ENCODE data around the gene C6orf136. TPM values are rescaled to one million over a fixed set of nuclear protein-coding genes. Genes with fewer than 3 reads are reported as not detected.

The C6orf136 gene
- total and polyA plus RNA-seq, 10 of the 15 experiments (the other 5 are each of a cell fraction or from before 2014, with no cell fraction given), result 5.2 to 24.1 (median 14.9) TPM

DNA sequence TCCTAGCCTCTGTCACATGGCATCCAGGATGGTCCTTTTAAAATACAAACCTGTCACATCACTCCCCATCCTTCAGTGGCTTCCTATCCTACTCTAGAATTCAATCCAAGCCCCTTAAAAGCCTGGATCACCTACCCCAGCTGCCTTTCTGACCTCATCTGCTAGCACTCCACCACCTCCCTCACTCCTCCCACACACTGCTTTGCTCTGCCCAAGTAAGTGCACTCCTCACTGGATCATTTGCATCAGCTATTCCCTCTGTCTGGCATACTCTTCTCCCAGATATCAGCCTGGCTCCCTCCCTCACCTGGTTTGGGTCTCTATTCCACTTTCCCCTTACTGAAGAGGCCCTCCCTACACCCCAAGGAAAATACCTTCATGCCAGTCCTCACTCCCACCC is 10.5 kb downstream of the C6orf136 start:
- ATAC-seq, result no peak
- Histone ChIP-seq H3K27me3 (replicated peaks in 1 of 2; ENCODE audit: control insufficient read depth in 2 of 2, insufficient read depth in 2 of 2, low read length in 1 of 2) (no peaks in the 10 kb centered on the region), H4K20me1 (ENCODE audit: control insufficient read depth, insufficient read depth) (no peaks in the 10 kb centered on the region), H3K36me3 (ENCODE audit: control insufficient read depth in 2 of 2, insufficient read depth in 2 of 2, low read length in 1 of 2) (peaks cover 35 to 40% of the 10 kb centered on the region in 2 experiments), H2AFZ (ENCODE audit: control insufficient read depth, low read depth, low read length) (no peak overlapping the region), H3K4me2 (ENCODE audit: control insufficient read depth, insufficient read depth) (no peak overlapping the region), H3K9ac (ENCODE audit: control insufficient read depth, insufficient read depth, low read length) (no peak overlapping the region), H3K79me2 (ENCODE audit: control insufficient read depth, insufficient read depth, low read length) (no peaks in the 10 kb centered on the region), H3K4me3 (no peak overlapping the region), H3K4me1 (ENCODE audit: control insufficient read depth, insufficient read depth, low read length) (no peaks in the 10 kb centered on the region), H3K9me3 (replicated peaks; ENCODE audit: control insufficient read depth, insufficient read depth, low read length) (no peaks in the 10 kb centered on the region), H3K27ac (ENCODE audit: control insufficient read depth, insufficient read depth) (no peak overlapping the region)
- POLR2A ChIA-PET, result no interaction called here
- no peak for FAIRE-seq
- in situ Hi-C loops (cut with MboI), result no loop called here
- no peak for DNase-seq (ENCODE audit: low read depth, low spot score)
- RAD21 ChIA-PET (ENCODE audit: unreplicated experiment), result no interaction called here
- no TSS peak for BruUV-seq (replicated peaks)
- intact Hi-C loops (cut with micrococcal nuclease; ENCODE audit: unreplicated experiment), result no loop called here
- TF ChIP-seq, protein P1, sequence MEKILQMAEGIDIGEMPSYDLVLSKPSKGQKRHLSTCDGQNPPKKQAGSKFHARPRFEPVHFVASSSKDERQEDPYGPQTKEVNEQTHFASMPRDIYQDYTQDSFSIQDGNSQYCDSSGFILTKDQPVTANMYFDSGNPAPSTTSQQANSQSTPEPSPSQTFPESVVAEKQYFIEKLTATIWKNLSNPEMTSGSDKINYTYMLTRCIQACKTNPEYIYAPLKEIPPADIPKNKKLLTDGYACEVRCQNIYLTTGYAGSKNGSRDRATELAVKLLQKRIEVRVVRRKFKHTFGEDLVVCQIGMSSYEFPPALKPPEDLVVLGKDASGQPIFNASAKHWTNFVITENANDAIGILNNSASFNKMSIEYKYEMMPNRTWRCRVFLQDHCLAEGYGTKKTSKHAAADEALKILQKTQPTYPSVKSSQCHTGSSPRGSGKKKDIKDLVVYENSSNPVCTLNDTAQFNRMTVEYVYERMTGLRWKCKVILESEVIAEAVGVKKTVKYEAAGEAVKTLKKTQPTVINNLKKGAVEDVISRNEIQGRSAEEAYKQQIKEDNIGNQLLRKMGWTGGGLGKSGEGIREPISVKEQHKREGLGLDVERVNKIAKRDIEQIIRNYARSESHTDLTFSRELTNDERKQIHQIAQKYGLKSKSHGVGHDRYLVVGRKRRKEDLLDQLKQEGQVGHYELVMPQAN (conservative IDR thresholded peaks at IDR 0.05), result no peak
- TF ChIP-seq TCF7 (IDR thresholded peaks at IDR 0.05; ENCODE audit: borderline replicate concordance), result no peak
- TF ChIP-seq SMAD5 (IDR thresholded peaks at IDR 0.05; ENCODE audit: low read depth), result no peak
- no peak for TF ChIP-seq PML (IDR thresholded peaks at IDR 0.05; ENCODE audit: low read length)
- TF ChIP-seq, protein P2, sequence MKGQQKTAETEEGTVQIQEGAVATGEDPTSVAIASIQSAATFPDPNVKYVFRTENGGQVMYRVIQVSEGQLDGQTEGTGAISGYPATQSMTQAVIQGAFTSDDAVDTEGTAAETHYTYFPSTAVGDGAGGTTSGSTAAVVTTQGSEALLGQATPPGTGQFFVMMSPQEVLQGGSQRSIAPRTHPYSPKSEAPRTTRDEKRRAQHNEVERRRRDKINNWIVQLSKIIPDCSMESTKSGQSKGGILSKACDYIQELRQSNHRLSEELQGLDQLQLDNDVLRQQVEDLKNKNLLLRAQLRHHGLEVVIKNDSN (IDR thresholded peaks at IDR 0.05; ENCODE audit: borderline replicate concordance, extremely low read length, insufficient read depth, low read depth, low read length), result no peak
- no peak for TF ChIP-seq IRF4 (IDR thresholded peaks at IDR 0.05; ENCODE audit: low read depth, low read length)
- no peak for TF ChIP-seq TBL1XR1 (IDR thresholded peaks at IDR 0.05; ENCODE audit: low read depth, low read length)
- no peak for TF ChIP-seq STAT1 (conservative IDR thresholded peaks at IDR 0.05)
- TF ChIP-seq GABPA (IDR thresholded peaks at IDR 0.05; ENCODE audit: low read depth), result no peak
- TF ChIP-seq ZNF24 (IDR thresholded peaks at IDR 0.05), result no peak
- no peak for TF ChIP-seq RFX5 (IDR thresholded peaks at IDR 0.05; ENCODE audit: low read depth, low read length)
- TF ChIP-seq BACH1 (IDR thresholded peaks at IDR 0.05; ENCODE audit: borderline replicate concordance), result no peak
- no peak for TF ChIP-seq FOS (IDR thresholded peaks at IDR 0.05; ENCODE audit: borderline replicate concordance, extremely low read depth, insufficient read length)
- TF ChIP-seq, protein P3, sequence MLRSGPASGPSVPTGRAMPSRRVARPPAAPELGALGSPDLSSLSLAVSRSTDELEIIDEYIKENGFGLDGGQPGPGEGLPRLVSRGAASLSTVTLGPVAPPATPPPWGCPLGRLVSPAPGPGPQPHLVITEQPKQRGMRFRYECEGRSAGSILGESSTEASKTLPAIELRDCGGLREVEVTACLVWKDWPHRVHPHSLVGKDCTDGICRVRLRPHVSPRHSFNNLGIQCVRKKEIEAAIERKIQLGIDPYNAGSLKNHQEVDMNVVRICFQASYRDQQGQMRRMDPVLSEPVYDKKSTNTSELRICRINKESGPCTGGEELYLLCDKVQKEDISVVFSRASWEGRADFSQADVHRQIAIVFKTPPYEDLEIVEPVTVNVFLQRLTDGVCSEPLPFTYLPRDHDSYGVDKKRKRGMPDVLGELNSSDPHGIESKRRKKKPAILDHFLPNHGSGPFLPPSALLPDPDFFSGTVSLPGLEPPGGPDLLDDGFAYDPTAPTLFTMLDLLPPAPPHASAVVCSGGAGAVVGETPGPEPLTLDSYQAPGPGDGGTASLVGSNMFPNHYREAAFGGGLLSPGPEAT (IDR thresholded peaks at IDR 0.05; ENCODE audit: low read depth), result no peak
- no peak for TF ChIP-seq ATF7 (IDR thresholded peaks at IDR 0.05; ENCODE audit: low read depth)
- no peak for TF ChIP-seq JUNB (IDR thresholded peaks at IDR 0.05)
- TF ChIP-seq SPI1 (IDR thresholded peaks at IDR 0.05; ENCODE audit: borderline replicate concordance, insufficient read depth, low read depth, low read length), result no peak
- TF ChIP-seq LARP7 (IDR thresholded peaks at IDR 0.05), result no peak
- CTCF ChIA-PET, result no interaction called here
- SMC1A ChIA-PET (ENCODE audit: uncharacterized antibody, unreplicated experiment), result interaction anchor here (1.6 kb wide), 1 partner anchor 10 kb away, joined by 6 read pairs; no protein-coding TSS in a partner anchor
